GM10847 (cell line): ENCODE data around the gene CEP170B.

Experiments used
- POLR2A ChIP-seq: IDR thresholded peaks from 2 replicates; pipeline ENCODE4 v1.6.1; 2011; ENCODE audit not compliant: insufficient read length; ENCODE audit errors: extremely low read depth

Gene CEP170B

GRCh38 chr14:104881369-104881979, 16.4 kb downstream of the CEP170B start:
- TF ChIP-seq POLR2A: no peak

GRCh38 chr14:104882325-104882973, 17.4 kb downstream of the CEP170B start:
- no peak for TF ChIP-seq POLR2A

GRCh38 chr14:104882991-104883660, 18.1 kb downstream of the CEP170B start:
- TF ChIP-seq POLR2A: no peak

- TF ChIP-seq POLR2A: no peak
Observed at GRCh38 chr14:104883681-104884361, 18.8 kb downstream of the CEP170B start.

- TF ChIP-seq POLR2A: no peak
Observed at GRCh38 chr14:104885031-104885972, 20.2 kb downstream of the CEP170B start.

- no peak for TF ChIP-seq POLR2A
Observed at GRCh38 chr14:104885973-104886689, 21.1 kb downstream of the CEP170B start.

- no peak for TF ChIP-seq POLR2A
Observed at GRCh38 chr14:104886690-104887622, 21.9 kb downstream of the CEP170B start.

GRCh38 chr14:104887623-104888488, 22.8 kb downstream of the CEP170B start:
- TF ChIP-seq POLR2A: no peak

- no peak for TF ChIP-seq POLR2A
Observed at GRCh38 chr14:104888489-104889374, 23.7 kb downstream of the CEP170B start.

- no peak for TF ChIP-seq POLR2A
Observed at GRCh38 chr14:104889375-104889757, 24.3 kb downstream of the CEP170B start.

- TF ChIP-seq POLR2A: no peak
Observed at GRCh38 chr14:104891121-104891551, 26.1 kb downstream of the CEP170B start.
